GM08714 (cell line): Measurements from ENCODE around the gene CCDC148.

Source experiments
- H3K4me3 ChIP-seq: fragments of 200-500 bp; sonication (Bioruptor generic); 2 replicates; pipeline ENCODE4 v1.5.1; 2014; ENCODE audit warnings: mild to moderate bottlenecking, low read length, inconsistent platforms
- ZNF274 ChIP-seq: IDR thresholded peaks from 2 replicates; pipeline ENCODE4 v1.6.1; 2012; ENCODE audit warnings: mild to moderate bottlenecking, low read depth, low read length

CCDC148 gene

GRCh38 chr2:158130832-158131473 is 325.6 kb downstream of the CCDC148 start:
- H3K4me3 ChIP-seq = no peak overlapping the region
- TF ChIP-seq ZNF274 = no peak

DNA sequence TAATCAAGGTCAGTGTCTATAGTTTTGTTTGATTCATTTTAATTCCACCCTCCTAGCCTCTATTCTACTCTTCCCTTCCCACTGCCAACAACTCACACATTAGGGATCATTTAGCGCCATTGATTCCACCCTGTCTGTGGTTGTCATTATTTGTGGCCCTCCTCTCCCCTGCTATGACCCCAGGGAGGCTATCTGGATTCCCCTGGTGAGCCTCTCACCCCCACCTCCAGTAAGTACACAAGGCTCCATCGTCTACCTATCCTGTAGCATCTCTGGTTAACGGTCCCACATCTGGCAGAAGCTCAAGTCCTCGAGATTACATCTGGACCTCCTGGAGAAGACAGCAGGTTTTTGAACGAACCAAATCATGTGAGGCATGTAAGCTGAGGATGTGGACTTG is 327.5 kb downstream of the CCDC148 start:
- no peak for TF ChIP-seq ZNF274
- H3K4me3 ChIP-seq = no peak overlapping the region

- TF ChIP-seq ZNF274 = no peak
- no peak overlapping the region for H3K4me3 ChIP-seq
Observed at GRCh38 chr2:158128168-158128973, 328.2 kb downstream of the CCDC148 start.

- no peak overlapping the region for H3K4me3 ChIP-seq
- TF ChIP-seq ZNF274 = no peak
Observed at GRCh38 chr2:158127380-158127804, 329.2 kb downstream of the CCDC148 start.

DNA sequence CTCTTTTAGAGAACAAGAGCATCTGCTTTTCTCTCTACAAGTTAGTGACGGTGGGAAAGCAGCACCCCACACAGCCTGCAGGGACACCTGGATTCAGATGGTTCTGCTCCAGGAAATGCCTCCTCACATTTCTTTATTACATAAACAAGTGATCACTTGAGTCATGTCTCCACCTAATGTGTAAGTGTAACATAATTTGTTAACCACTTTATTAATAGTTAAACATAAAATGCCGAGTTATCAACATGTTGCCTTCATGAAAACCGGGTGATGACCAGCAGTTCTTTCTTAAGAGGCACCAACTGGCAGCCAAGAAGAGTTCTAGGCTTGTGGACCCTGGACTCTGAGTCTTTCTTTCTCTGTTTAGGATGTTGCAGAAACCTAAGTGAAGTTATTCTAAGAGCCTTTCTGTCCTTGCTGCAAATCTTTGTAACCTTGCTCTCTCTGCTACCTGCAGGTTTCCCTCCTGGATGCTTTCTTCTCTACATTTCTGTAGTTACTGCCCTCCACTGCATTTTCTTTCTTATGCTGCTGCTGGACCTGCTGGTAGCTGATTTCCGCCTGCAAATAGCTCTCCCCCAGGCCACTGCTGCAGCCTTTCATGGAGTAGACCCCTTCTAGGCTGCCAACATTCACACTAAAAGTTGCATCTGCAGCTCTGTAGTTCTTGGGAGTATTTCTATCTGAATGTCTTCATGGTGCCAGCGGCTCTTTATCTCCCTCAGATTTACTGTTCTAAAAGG is 330.6 kb downstream of the CCDC148 start:
- no peak overlapping the region for H3K4me3 ChIP-seq
- no peak for TF ChIP-seq ZNF274

DNA sequence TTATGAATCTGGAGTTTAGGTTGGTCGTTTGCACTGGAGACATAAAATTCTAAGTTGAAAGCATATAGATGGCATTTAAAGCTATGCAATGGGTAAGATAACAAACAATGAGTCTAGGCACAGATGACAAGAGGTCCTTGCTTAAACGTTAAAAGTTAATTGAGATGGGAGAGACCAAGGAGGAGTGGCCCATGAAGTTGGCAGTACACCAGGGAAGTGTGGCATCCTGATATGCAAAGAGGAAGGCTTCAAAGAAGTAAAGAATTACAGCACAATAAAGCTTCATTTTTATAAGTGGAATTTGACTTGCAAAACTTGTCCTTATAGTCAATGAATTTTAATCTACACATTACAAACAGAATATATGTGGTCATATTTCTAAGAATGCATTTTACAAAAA is 331.7 kb downstream of the CCDC148 start:
- H3K4me3 ChIP-seq = no peak overlapping the region
- no peak for TF ChIP-seq ZNF274
